ENCODE measurements around the gene GREB1L. TPM values are rescaled to one million over a fixed set of nuclear protein-coding genes. Genes with fewer than 3 reads are reported as not detected.

GREB1L gene
- total and polyA plus RNA-seq, 10 of the 15 experiments (the other 5 are each of a cell fraction or from before 2014, with no cell fraction given) = under 0.01 to 0.11 (median 0.03) TPM; not detected in 1

- H3K9me3 ChIP-seq (replicated peaks; ENCODE audit: control insufficient read depth, insufficient read depth, low read length) = no peaks in the 10 kb centered on the region
- CTCF ChIA-PET = interaction anchor here (2.3 kb wide), 1 partner anchor 256 kb away, joined by 16 read pairs; no protein-coding TSS in a partner anchor
- no peak overlapping the region for H3K4me2 ChIP-seq (ENCODE audit: control insufficient read depth, insufficient read depth)
These were observed 208.9 kb downstream of the GREB1L start for GRCh38 chr18:21450913-21451312.

More at GRCh38 chr18:21450913-21451312, 208.9 kb downstream of the GREB1L start:
- Histone ChIP-seq H3K9ac (ENCODE audit: control insufficient read depth, insufficient read depth, low read length) (no peak overlapping the region), H3K36me3 (ENCODE audit: control insufficient read depth in 2 of 2, insufficient read depth in 2 of 2, low read length in 1 of 2) (no peaks in the 10 kb centered on the region), H4K20me1 (ENCODE audit: control insufficient read depth, insufficient read depth) (no peaks in the 10 kb centered on the region), H3K27ac (ENCODE audit: control insufficient read depth, insufficient read depth) (no peak overlapping the region), H3K4me3 (no peak overlapping the region), H3K27me3 (replicated peaks in 1 of 2; ENCODE audit: control insufficient read depth in 2 of 2, insufficient read depth in 2 of 2, low read length in 1 of 2) (no peaks in the 10 kb centered on the region; a peak in 1 of 4 replicates), H3K79me2 (ENCODE audit: control insufficient read depth, insufficient read depth, low read length) (no peaks in the 10 kb centered on the region), H2AFZ (ENCODE audit: control insufficient read depth, low read depth, low read length) (no peak overlapping the region), H3K4me1 (ENCODE audit: control insufficient read depth, insufficient read depth, low read length) (no peaks in the 10 kb centered on the region)
- ATAC-seq = peak; percentile 41
- no TSS peak for BruUV-seq (replicated peaks)
- WGBS (ENCODE audit: insufficient coverage, insufficient replicate concordance, low lambda C conversion rate, missing lambda C conversion rate) = 29% methylated on average over 1 of the region's 1 CpG
- POLR2A ChIA-PET = no interaction called here
- TF ChIP-seq ATF2 (IDR thresholded peaks at IDR 0.05; ENCODE audit: low read length) = no peak
- no peak for TF ChIP-seq TARDBP (IDR thresholded peaks at IDR 0.05; ENCODE audit: borderline replicate concordance)
- TF ChIP-seq STAT3 (IDR thresholded peaks at IDR 0.05; ENCODE audit: low read depth, low read length) = no peak
- TF ChIP-seq ZNF592 (IDR thresholded peaks at IDR 0.05) = no peak
- TF ChIP-seq RAD21 (IDR thresholded peaks at IDR 0.05; ENCODE audit: insufficient read depth, low read depth, low read length) = no peak
- no peak for TF ChIP-seq NR2C1 (IDR thresholded peaks at IDR 0.05)
- TF ChIP-seq SMC3 (IDR thresholded peaks at IDR 0.05; ENCODE audit: borderline replicate concordance, low read length) = no peak
- TF ChIP-seq FOXM1 (IDR thresholded peaks at IDR 0.05; ENCODE audit: low read depth, low read length) = no peak
- no peak for TF ChIP-seq CTCF (IDR thresholded peaks at IDR 0.05 in 2 of 3, conservative IDR thresholded peaks at IDR 0.05 in 1 of 3; ENCODE audit: control insufficient read depth in 2 of 3, extremely low read depth in 1 of 3, insufficient read depth in 1 of 3, low read depth in 3 of 3, low read length in 3 of 3)
- TF ChIP-seq JUNB (IDR thresholded peaks at IDR 0.05) = no peak
- TF ChIP-seq RB1 (IDR thresholded peaks at IDR 0.05; ENCODE audit: borderline replicate concordance) = no peak
- TF ChIP-seq POLR2AphosphoS5 (IDR thresholded peaks at IDR 0.05; ENCODE audit: low read length) = no peak
- no peak for TF ChIP-seq IRF3 (IDR thresholded peaks at IDR 0.05)
- SMC1A ChIA-PET (ENCODE audit: uncharacterized antibody, unreplicated experiment) = interaction anchor here (0.6 kb wide), 1 partner anchor 15 kb away, joined by 3 read pairs; no protein-coding TSS in a partner anchor
- in situ Hi-C loops (cut with MboI) (no loop called here), intact Hi-C loops (cut with micrococcal nuclease; ENCODE audit: unreplicated experiment) (no loop called here)
- DNase-seq (ENCODE audit: low read depth, low spot score) = no peak
- RAD21 ChIA-PET (ENCODE audit: unreplicated experiment) = no interaction called here
- no peak for FAIRE-seq

Measured in GM12878 (cell line).